HG03457 (cell line): ENCODE data around the gene ENG.
"Not testable (repeated sequence)": the region's sequence is repeated elsewhere in the genome, so short reads cannot be mapped to it uniquely, and the experiment has no call there.

Experiments used
- ATAC-seq: cut with Tn5 transposase; IDR thresholded peaks from one replicate; pipeline ENCODE4 v1.9.1; 2021; ENCODE audit warnings: moderate number of reproducible peaks; ENCODE audit not compliant: unreplicated experiment

Gene ENG

GRCh38 chr9:127796225-127796813 lies 58.1 kb downstream of the ENG start:
- no peak for ATAC-seq

DNA sequence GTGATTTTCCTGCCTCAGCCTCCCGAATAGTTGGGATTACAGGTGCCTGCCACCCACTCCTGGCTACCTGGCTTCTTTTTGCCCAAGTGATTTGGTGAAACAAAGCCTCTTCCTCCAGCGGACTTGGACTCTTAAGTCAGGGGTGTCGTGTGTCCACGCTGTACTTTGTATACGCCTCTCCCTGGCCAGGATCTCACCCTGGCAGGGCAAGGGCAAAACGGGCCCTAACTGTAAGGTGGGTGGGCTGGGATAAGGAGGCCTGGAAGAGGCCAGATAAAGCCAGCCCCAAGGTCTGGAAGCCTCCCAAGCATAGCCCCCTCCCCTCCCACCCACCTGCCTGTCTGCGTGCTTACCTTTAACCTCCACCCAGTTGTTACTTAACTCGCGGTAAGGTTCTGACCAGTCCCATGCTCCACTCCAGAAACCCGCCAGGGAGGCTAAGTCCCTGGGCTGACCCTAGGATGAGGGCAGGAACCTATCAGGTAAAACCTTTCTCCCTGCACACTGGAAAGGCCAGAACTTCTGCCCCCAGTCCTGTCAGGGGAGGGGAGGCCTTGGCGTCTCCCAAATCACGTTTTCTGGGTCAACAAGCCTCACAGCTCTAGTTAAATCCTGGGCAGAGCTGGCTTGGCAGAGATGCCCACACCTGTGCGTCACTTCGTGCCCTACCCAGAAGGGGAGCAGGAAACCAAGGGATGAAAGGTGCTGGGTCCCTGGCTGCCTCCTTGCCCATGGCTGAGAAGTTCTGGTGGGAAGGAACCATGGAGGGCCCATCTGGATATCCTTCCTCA lies 60.3 kb downstream of the ENG start:
- no peak for ATAC-seq

DNA sequence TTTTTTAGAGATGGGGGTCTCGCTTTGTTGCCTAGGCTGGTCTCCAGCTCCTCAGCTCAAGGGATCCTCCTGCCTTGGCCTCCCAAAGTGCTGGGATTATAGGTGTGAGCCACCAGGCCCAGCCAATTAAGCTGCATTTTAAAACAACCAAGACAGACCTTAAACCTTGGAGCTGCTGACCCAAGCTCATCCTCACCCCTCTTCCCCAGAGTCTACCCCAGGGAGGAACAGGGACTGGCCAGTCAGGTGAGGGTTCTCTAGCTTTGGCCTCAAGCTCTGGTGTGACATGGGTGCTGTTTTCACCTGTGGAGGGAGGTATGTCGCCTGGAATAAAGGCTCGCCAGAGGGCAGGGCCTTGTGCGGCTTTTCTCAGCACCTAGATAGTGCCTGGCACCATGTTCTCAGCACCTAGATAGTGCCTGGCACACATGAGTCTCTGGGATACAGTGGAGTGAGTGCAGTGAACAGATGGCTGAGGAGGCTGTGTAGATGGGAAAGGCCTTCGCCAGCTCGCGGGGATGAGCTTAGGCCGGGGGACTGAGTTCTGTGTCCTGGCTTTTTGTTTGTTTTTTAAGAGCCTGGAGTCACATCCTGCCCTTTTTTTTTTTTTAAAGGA lies 61.3 kb downstream of the ENG start:
- ATAC-seq: no peak

GRCh38 chr9:127792417-127793031 lies 61.9 kb downstream of the ENG start:
- no peak for ATAC-seq

DNA sequence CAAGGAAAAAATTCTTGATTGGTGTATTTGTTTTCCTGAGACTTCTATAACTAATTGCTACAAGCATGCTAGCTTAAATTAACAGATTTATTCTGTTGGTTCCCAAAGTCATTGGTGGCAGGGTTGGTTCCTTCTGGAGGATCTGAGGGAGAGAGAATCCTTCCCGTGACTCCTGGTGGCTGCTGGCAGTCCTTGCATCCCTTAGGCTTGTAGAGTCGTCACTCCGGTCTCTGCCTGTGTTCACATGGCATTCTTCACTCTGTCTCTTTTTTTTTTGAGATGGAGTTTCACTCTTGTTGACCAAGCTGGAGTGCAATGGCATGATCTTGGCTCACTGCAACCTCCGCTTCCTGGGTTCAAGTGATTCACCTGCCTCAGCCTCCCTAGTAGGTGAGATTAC lies 63.4 kb downstream of the ENG start:
- no peak for ATAC-seq

- no peak for ATAC-seq
Observed at GRCh38 chr9:127790094-127790855, 64.2 kb downstream of the ENG start.

GRCh38 chr9:127789179-127789578 lies 65.3 kb downstream of the ENG start:
- ATAC-seq: no peak

GRCh38 chr9:127788337-127789011 lies 66.0 kb downstream of the ENG start:
- no peak for ATAC-seq

GRCh38 chr9:127786773-127787104 lies 67.7 kb downstream of the ENG start:
- ATAC-seq: no peak

- peak; percentile 40 for ATAC-seq
Observed at GRCh38 chr9:127785933-127786772, 68.3 kb downstream of the ENG start, which contains the start of gene CDK9. Gene CDK9 (plus strand): TSS chr9:127786034. CDS start chr9:127786149, 115 bp downstream.

DNA sequence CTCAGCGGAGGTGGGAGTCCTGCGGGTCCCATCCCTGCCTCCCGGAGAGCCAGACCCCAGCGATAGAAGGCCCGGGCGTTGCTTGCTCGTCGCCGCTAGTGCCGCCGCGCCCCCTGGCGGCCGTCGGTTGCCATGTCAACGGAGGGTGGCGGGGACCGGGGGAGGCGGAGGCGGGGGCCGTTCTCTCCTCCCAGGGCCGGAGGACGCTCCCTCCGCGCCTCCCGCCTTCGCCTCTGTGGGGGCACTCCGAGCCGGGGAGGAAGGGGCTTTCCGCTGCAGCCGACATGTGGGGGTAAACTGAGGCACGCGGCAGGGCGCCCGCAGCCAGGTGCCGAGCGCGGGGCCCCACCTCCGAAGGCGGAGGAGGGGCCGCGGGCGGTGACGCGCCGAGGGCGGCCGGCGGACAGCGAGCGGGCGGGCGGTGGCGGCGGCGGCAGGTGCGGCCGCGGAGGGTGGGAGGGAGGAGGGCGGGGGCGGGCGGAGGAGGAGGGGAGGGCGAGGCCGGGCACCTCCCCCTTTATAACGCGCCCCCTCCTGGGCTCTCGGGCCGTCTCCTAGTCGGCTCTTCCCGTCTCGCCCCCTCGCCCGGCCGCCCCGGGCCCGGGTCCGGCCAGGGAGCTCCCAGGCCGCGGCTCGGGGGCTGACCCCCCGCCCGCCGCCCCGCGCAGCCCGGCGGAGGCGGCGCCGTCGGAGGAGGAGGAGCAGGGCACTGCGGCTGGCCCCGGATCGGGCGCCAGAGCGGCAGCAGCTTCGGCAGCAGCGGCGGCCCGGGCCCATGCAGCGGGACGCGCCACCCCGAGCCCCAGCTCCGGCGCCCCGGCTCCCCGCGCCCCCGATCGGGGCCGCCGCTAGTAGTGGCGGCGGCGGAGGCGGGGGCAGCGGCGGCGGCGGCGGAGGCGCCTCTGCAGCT lies 69.2 kb downstream of the ENG start:
- ATAC-seq: peak; percentile 31

GRCh38 chr9:127783111-127784008 lies 71.1 kb downstream of the ENG start:
- no peak for ATAC-seq

DNA sequence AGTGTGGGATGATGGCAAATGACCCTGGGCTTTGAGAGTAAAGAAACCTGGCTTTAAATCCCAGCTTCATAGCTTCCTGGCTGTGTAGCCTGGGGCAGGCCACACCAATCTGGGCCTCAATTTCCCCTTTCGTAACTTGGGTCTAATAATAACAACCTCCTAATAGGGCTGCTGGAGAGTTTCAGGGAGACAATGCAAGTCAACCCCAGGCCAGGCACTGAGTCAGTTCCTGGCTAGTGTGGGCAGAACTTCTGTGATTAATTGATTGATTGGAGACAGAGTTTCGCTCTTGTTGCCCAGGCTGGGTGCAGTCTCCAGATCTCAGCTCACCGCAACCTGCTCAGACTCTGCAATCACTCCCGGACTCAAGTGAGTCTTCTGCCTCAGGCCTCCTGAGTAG lies 72.7 kb downstream of the ENG start:
- ATAC-seq: no peak

DNA sequence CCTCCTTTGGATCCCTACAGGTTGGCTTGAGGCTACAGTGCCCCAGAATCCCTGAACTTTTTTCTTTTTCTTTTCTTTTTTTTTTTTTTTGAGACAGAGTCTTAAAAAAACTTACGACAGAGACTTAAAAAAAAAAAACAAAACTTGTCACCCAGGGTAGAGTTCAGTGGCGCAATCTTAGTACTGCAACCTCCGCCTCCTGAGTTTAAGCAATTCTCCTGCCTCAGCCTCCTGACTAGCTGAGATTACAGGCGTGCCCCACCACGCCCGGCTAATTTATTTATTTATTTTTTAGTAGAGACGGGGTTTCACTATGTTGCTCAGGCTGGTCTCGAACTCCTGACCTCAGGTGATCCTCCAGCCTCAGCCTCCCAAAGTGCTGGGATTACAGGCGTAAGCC lies 73.5 kb downstream of the ENG start:
- ATAC-seq: not testable (repeated sequence)

DNA sequence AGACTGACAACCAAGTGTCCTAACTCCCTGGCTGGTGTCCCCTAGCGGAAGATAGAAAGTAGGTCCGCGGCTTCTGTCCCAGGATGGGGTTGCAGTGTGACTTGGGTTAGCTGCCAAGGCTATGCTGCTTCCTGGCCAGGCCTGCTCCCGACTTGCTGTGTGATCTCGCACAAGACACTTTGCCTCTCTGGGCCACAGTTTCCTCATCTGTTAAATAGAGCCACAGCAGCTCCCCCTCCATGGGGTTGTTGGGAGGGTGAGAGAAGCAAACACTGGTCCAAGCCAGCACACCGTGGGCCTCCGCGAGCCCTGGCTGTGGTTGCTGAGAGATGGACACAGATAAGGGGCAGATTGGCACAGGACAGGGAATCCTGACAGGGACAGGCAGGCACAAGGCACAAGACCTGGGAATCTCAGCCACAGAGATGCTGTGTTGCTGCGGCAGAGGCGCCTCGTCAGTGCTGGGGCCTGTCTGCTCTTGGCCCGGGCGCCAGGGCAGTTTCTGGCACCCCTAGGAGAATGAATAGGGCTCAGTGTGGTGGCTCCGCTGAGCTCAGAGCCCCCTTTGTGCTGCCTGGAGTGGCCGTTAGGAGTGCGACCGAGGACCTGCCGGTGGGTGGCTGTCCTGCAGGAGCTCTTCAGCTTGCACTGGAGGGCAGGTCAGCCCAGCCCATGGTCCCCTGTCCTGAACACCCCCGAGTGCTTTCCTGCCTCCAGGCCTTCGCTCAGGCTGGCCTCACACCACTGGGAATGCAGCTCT lies 74.2 kb downstream of the ENG start:
- ATAC-seq: no peak

DNA sequence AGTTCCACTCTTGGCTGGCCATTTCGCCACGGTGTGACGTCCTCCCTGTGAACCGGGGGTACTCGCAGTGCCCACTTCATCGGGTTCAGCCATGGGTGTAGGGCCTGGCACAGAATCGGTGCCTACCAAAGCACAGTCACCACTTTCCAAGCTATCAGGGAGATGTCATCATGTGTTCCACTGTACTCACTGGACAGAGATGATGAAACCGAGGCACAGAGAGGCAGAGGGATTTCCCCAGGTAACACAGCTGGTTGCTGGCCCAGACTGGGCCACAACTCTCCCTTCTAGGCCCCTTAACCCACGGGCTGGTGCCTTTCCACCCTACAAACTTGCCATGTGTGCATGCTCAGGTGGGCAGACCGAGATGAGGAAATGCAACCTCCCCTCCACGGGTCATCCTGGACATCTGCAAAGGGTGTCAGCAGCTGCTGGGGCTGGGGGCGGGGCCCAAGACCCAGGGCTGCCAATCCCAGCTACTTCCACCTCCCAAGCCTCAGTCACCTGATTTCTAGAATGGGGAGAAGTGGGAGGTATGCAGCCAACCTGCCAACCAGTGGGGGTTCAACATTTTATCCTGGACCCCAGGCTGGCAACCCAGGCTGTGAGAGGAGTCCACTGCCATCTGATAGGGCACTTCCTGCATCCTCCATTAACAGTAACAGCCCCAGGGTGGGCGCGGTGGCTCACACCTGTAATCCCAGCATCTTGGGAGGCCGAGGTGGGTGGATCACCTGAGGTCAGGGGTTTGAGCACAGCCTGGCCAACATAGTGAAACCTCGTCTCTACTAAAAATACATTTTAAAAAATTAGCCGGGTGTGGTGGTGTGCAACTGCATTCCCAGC lies 75.1 kb downstream of the ENG start:
- ATAC-seq: no peak
